Suprapubic skin (tissue), 2 donors: Measurements from ENCODE around the gene LRRC8D.

Experiments
- EP300 ChIP-seq: sonication (generic); formaldehyde crosslinking; IDR thresholded peaks from one replicate; pipeline ENCODE4 v1.6.1; 2017; ENCODE audit warnings: antibody characterized with exemption
- POLR2A ChIP-seq, 2 donors: fragments of 450-650 bp; IDR thresholded peaks; one replicate each; pipeline ENCODE4 v1.6.1; 2017; ENCODE audit warnings: antibody characterized with exemption in 2 of 2, mild to moderate bottlenecking in 2 of 2, moderate library complexity in 2 of 2

DNA sequence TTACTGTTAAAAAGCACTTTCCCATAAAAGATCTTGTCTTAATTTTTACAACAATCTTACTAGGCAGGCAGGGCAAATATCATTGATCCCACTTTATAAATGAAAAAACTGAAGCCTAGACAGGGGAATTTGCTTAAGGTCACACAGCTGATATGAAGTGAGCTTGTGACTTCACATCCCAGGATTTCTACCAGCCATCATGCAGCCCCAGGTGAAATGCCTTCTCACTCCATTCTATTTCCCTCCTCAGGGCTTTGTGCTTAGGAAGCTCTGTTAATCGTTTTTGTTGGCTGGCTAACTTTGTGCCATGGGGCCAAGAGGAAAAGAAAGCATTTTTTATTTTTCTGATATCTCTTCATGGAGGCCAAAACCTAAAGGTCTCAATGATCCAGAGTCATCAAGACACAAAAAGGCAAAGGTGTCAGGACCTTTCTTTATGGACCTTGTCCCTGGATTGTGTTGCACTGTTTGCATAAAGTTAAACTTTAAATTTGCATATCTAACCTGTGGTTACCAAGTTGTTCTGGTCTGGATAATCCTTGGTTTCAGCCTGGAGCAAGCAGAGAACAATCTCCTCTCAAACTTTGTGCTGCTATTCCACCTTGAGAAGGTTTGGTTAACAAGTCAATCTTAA, 129.3 kb downstream of the LRRC8D start:
- TF ChIP-seq EP300 (no peak), POLR2A (IDR thresholded peaks at IDR 0.05) (no peak)
